RPMI7951 (cell line): Measurements from ENCODE around the gene SCAMP1. TPM values are rescaled to one million over a fixed set of nuclear protein-coding genes. Genes with fewer than 3 reads are reported as not detected.

Experiments used
- DNase-seq: peaks from one replicate; pipeline ENCODE4 v3.0.0-alpha.2; 2012; ENCODE audit warnings: low read depth
- total RNA-seq: library from RNA; depleted of rRNA; stranded (reverse); fragments of >200 nt; shearing (Covaris generic); gene quantifications from 2 replicates; pipeline ENCODE4 v1.2.3, GENCODE V29; 2014

The SCAMP1 gene
- total RNA-seq, 1 experiment from 2014 or later, result 53.6 TPM

DNA sequence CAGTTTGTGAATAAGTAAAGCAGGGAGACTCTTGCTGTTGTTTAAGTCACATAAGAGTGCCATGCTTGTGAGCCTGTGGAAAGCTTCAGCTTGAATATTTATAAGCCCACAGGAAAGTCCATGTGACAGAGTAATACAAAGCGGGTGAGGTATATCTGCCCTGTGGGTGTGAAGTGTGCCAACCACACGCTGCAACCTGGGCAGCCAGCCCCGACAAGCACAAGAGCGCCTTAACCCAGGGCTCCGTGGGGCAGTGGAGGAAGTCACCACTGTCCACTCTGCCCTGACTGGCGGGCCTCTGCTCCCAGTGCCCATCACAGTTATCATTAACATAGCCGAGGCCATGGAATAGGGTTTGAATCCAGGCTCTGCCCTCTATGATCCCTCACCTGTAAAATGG lies 132.2 kb downstream of the SCAMP1 start:
- no peak for DNase-seq

DNA sequence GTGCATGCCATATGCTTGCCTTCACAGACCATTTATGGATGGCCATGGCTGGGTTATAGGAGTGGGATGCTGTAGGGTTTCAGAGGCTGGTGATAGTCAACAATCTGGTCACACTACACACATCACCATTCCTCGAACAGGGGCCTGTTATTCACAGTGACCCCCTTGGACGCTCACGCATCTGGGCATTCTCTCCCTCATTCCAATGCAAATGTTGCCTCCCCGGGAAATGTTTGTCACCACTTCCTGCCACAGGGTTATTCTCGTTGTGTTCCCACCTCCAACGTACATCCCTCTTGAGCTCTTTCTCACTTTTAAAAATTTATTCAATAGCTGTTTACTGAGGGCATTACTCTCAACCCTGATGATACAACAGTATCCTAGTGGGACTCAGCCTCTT lies 135.4 kb downstream of the SCAMP1 start:
- peak; percentile 63 for DNase-seq

DNA sequence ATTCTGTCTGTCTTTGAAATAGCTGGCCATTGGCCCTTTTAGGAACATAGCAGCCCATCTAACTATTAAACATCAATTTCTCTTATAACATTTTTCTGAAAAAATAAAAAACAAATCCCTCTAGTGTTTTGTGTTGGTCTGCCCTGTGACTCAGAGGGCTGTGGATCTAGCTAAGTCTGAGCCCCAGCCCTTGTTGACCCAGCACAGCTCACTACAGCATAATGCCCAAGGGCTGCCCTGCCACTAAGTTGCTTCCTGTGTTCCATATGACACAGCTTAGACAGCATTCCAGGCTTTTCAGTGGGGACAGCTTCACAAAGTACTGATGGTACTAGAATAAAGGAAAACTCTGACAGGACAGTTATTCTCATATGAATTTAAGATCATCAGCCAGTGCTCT lies 136.0 kb downstream of the SCAMP1 start:
- peak; percentile 88 for DNase-seq

DNA sequence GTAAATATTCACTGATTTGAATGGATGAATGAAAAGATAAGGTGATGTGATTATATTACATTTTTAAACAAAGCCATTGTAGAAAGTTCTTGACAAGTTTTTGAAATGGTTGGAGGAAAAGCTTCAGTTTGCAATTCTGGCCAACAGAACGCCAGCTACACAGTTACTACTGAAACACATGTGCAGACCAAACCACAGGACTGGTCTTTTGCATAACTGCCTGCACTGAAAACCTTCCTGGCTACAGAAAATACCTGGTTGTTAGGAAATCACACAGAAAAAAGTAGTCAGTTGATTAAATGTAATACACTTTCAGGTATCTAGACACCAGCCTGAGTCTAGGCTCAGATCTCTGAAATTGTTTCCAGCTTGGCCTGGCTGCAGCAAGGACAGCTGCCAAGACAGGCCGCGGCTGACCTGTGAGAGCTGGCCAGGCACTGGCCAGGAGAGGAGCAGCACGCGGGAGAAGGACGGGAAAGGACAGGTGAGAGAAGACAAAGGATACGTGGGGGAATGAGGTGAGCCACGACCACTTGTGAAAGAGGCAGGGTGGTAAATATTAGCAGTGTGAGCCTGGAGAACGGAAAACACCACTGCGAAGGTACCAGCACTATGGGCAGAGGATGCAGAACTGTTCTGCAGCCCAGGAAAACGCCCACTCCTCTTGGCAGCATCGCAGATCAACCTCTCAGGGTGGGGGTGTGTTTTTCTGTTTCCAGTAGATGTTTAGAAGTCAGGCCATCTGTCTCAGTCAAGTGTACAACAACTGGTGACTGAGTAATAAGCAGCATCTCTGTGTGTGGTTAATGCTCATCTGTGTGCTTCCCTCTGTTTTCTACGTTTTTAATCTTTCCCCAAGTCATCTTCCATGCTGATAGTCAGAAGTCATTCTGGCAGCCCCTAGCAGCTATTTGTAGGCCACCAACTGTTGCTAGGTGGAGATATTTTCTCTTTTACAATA lies 137.4 kb downstream of the SCAMP1 start:
- peak; percentile 47 for DNase-seq

DNA sequence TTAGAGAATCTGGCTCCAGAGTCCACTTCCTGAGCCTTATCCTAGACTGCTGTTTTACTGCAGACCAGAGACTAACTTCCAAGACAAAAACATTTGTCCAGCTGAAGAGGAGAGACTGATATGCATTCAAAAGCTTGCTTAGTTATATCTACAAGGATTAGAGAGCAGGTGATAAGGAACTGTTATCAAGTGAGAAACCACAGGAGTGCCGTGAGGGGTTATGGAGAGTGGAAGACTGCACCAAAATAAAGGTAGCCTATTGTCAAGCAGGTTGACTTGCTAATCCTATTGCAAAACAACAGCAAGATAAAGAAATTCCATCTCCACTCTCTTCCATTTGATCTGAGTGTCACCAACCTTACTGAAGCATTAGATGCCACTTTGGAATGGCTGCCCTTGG lies 139.1 kb downstream of the SCAMP1 start:
- DNase-seq, result no peak

DNA sequence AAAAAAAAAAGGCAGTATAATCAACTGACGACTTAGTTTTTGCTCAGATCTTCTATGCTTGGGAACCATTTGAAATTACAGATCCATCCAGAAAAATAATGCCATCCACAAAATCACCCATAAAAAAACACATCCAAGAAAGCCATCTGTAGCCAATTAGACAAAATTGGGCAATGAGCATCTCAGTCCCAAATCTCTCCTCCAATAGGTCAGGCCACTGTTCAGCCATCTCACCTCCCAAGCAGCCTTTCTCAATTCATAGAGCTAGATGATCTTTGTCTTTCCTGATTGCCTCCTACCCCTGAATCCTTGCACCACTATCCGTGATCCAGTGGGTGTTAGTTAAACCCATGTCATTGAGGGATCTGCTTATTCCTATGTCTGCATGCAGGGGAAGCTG lies 139.6 kb downstream of the SCAMP1 start:
- no peak for DNase-seq

DNA sequence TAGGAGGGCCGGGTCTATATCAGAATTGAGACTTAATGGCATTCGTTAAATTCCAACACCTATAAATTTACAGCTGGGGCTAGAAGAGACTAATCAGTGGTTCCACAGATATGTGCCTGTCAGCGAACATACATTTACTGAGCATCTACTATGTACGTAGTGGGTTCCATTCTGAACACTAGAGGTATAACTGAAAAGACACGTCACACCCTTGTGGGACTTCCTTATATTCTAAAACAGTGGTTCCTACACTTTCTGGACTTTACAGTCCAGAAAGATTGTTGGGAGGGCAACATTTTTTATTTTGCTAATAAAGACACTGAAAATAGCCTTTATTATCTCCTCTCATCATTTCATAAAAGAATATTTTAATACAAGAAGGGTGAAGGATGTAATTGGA lies 140.5 kb downstream of the SCAMP1 start:
- no peak for DNase-seq

DNA sequence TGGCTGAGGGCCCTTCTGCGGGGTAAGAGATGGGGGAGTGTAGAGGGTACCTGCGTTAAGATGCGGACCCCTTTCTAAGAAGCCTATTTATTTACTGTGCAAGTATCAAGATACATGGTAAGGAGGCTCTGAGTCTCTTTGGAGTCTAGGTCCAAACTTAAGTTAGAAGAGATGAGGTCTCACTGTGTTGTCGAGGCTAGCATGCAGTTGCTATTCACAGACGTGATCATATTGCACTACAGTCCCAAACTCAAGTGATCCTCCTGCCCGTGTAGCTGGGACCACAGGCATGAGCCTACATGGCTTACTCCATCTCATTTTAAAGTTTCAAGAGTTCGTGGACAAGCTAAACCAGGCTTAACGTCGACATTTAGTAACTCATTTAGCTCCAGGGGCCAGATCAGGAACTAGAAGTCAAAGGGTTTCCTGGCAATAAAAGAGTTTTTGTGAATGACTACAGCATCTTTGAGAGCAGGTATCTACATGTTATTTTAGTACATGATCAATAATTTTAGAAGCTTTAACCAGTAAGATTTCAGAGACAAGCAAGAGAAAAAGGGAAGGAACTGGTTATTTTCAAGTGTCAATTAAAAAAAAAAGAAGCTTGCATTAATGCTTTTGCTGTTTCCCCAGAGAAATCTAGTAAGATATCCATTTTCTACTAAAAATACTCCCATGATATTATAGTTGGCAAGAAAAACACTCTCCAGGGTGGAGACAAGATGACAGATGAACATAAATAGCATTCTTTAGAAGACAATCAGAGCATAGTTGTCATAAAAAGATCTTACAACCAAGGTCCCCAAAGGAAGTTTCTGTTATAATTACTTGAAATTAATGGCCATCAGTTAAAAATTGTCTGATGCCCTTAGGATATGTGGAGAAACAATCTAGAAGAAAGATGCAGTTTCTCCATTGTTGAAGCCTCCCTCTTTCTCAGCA lies 141.3 kb downstream of the SCAMP1 start:
- DNase-seq, result no peak

DNA sequence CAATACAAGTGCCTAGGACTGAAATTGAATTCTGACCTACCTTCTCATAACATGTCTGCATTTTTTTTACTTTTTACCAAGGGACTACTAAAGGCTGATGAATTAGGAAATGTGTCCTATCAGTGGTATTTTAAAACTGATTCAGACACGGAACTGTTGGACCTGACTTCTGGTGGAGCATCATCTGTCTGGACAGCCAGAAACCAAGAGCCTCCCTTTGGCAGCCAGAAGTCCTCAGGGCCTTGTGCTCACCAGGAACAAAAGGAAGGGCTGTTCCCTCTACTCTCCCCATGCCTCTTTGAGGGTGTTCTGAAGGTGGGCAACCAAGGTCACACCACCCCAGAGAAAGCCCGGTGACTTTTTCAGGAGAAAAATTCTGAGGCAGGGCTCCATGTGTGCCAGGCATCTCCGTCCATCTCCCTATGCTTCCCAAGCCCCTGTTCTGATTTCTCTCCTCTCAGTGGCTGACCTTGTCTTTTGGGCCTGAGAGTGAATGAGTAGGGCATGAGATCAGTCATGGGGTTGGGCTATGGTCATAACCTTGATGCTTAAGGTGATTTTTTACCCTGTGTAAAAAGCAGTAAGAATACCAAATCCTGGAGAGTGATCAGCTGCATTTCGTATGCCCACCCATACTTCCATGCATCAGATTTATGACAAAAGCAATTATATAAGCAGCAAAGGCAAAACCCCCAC lies 143.7 kb downstream of the SCAMP1 start:
- DNase-seq, result no peak

DNA sequence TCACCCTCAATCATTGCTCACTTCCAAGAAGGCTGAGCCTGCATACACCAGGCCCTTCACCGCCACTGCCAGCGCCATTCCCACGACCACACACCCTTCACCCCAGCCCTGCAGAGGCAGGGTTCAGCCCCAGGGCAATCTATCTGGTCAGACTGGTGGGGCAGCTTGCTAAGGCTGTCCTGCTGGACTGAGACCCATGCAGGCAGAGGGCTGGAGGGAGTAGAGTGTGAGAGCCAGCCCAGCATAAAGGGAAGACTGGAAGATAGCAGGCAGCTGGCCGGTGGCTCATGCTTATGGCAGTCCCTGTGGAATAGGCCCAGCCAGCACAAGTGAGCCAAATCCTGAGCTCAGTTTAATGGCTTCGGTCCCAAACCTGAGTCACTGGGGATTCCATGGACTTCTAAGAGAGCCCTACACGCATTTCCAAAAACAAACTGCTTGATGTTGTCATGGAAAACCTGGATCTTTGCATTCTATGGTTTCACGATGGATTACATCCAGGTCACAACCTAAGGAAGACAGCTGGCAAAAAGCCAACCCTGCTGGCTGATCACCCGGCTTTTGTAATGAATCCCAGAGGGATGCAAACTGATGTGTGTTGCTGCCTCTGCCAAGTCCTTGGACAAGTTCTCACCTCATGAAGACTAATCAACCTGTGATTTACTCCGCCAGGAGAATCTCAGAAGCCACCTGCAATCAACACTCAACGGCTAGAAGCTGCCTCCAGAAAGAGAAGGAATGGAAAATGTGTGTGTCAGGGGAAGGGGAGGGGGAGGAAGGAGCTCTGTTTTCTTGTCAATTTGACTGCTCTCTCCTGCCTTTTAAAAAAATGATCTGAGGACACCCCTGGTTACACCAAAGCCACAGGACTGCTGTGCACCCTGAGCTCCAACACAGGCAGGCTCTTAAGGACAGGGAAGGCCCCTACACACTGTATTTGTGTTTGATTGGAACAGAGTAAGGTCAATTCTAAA lies 144.6 kb downstream of the SCAMP1 start:
- DNase-seq, result peak; percentile 100

DNA sequence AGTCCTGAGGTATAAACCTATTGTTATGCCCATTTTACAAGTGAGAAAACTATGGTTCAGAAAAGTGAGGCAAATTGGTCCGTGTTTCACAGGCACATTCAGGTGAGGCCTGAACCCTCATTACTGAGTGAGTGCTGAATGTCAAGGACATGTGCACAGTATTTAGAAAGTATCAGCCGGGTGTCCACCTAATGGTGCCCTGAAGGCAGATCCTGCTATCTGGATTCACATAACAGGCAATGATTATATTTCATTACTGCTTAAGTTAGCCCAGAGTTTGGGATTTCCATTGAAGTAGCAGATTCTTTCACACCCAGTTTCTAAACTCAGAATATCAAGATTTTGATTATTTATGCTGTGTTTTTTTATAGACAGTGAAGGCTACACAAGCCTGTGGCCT lies 145.4 kb downstream of the SCAMP1 start:
- DNase-seq, result no peak

DNA sequence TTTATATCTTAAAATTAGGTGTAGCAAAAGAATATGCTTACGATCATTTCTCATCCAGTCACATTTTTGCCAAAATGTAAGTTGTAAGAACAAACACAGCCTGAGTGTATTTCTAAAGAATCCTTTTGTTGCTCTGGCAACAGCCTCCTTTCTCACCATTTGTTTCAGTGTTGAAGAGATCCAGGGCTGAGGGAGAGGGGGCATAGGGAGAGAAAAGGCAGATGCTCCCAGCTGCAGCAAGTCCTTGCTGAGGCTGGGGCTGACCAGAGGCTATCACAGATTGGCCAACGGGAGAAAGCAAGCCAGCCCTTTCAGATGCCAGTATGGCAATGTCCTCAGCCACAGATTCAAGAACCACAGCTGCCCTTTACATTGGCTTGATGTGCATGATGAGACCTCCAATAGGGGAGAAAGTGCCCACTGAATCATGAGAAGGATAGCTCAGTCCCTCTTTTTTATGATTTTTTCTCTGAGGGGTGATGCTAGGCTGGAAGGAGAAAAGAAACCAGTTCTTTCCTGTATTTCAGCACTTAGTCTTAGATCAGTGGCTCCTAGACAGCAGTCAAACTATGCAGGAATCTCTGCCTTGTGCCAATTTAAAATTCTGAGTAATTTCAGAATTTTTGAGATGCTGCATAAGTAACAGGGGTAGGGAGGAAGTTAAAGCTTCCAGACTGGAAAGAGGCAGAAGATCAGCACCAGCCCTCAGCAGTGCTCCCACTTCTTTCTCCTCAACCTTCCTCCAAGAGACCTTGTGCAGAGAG lies 146.0 kb downstream of the SCAMP1 start:
- DNase-seq, result no peak

DNA sequence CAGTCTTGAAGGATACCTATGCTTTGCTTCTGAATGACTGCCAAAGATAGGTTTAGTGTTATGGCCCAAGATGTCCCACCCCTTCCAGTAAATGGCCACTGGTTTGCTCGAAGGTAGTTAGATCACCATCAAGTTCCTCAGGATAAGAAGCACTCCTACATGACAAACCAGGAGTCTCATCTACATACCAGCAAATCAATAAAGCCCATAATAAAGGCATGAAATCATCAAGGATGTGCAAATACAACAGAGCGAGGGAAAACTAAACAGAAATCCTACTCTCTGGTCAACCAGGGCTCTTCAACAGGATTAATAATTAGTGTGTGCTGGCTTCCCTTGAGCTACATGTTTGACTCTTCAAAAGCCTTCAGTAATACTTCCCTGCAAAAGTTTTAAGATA lies 147.1 kb downstream of the SCAMP1 start:
- DNase-seq, result no peak

DNA sequence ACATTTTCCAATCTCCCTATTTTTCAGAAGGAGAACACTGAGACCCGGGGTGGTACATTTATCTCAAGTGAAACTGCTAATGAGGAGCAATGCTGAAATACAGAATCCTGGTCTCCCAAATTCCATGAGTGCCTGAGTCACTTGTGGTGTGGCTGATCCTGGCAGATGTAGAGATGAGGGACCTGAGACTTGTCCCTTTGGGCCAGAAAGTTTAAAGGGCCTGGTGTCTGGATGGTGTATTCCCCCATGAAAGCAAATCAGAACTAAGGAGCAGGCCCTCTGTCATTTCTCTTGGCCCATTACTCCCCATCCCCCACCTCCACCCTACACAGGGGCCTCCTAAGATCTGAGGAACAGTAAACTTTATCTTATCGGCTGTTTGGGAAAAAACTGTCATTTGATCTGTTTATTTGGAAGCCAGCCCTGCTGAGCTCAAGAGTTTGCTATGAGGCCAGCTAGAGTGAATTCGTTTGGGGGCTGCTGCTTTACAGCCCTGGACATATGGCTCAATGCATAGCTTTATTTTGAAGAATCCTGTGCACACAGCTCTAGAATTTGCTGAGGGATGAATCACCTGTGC lies 147.9 kb downstream of the SCAMP1 start:
- peak; percentile 69 for DNase-seq

DNA sequence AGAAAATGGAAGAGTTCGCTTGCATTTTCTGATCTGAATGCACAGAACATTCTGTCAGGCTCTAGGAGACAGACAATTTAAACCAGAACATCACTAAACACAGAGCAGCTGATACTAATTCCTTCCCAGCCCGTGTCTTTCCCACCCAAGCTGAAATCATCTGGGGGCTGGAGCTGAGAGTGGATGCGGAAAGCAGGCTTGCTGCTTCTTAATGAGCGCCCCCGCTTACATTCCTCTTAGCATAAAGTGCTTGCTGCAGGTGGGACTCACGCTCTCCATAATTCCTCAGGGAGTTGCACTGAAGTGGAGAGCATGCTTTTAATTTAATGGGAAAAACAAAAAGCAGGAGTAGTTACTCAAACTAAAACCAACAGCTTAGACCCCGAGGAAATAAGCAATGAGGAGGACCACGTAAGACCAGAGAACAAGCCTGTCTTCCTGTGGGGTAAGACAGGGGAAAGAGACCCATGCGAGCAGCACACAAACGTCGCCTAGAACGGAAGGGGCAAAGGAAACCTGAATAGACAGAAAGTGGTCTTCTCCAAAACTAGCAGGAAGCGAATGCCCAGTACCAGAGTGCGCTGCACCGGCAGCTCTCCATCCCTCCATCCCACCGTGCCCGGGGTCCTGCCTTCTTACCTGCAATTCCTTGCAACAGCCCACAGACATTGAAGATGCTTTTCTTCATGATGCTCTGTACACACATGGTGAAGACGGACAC lies 148.9 kb downstream of the SCAMP1 start:
- DNase-seq, result no peak

DNA sequence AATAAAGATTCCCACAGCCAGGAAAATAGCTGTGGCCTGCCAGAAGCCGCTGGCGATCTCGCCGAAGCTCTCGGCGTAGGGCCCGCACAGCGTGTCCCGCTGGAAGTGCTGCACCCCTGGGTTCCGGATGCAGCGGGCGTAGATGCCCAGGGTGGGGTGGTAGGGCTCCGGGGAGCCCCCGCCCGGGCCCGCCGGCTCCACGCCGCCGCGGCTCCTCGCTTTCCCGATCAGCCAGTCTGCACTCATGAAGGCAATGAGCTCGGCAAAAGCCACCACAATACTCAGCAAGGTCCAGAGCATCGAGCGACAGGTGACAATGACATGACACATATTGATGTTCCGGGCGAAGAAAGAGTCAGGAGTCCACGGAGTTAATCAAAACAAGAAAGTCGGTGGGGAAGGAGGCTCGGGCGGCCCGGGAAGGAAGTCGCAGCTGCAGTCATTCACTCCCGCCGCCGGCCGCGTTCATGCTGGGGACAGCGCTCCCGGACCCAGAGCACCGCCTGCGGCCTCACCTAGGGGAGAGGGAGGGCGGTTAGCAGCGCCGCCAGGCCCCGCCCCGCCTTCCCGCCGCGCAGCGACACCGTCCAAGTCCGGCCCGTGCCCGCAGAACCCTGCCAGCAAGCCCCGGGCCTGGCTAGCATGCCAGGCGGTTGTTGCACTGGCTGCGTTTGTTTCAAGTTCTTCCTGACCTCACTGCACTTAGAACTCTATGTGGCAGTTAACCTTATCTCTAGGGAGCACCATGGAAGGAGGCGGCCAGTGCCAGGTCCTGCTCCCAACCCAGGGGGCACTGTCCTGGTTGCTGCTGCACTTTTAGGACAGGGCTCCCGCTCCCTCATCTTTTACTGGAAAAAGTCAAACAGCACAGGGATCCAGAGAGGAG lies 149.7 kb downstream of the SCAMP1 start:
- no peak for DNase-seq

DNA sequence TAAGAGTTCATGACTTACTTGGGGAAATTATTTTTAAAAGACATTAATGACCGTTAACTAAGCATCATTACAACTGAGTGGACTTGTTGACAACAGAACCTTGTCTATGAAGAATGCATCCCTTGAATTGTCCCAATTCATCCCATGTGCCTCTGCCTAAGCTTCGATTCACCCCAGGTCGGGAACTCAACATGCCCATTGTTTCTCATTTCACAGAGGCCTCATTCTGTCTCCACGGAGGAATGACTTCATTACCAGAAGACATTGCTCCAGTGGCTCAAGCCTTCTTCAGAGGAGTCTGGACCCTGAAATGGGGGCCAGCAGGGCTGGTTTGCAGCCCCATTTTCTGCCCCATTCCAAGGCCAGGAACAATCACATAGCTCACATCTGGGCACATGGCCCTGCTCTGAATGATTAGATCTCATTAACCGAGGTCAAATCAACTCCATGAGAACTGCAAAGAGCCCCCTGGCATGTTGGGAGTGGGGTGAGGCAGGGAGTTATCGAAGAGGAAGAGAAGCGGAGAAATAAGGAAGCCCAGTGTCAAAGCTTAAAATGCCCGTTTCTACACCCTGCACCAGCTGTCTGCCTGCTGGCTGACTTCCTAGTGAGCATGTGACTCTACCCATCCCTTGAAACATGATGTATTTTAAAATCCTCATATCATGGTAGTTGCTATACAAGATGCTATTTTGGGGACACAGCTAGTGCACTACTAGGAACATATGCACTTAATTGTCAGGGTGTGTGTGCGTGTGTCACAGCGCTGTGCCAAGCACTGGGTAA lies 150.9 kb downstream of the SCAMP1 start:
- no peak for DNase-seq
